Measurements from ENCODE around the gene GAS6.

Gene GAS6

DNA sequence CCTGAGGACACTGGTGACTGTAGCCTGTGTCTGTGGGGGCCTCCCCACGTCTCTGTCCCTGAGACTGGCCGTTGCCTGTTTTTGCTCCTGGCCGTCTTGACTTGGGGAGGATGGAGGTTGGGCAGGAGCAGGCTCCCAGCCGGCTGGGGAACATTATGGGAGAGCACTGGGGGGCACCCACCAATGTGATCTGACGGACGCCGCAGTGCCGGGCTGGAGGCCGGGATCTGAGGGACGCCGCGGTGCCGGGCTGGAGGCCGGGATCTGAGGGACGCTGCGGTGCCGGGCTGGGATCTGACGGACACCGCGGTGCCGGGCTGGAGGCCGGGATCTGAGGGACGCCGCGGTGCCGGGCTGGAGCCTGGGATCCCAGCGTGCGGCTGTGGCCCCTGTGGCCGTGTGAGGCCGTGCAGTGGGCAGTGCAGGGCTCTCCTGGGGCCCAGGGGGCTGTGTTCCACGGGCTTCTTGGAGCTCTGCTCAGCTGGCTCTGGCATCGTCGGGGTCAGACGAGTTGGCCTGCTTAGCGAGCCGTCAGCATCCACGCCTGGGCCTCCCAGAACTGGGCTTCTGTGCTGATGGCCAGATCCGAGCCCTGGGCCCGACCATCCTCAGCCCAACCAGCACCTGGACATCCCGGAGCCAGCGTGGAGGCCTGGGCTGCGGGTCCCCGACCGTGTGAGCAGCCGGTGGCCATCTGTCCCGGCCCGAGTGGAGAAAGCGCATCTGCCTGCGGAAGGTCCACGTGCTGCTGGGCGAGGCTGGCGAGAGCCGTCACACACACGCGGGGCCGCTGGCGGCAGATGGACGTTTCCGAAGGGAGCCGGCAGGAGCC is 45.8 kb downstream of the GAS6 start:
- DNase-seq: no peak

DNA sequence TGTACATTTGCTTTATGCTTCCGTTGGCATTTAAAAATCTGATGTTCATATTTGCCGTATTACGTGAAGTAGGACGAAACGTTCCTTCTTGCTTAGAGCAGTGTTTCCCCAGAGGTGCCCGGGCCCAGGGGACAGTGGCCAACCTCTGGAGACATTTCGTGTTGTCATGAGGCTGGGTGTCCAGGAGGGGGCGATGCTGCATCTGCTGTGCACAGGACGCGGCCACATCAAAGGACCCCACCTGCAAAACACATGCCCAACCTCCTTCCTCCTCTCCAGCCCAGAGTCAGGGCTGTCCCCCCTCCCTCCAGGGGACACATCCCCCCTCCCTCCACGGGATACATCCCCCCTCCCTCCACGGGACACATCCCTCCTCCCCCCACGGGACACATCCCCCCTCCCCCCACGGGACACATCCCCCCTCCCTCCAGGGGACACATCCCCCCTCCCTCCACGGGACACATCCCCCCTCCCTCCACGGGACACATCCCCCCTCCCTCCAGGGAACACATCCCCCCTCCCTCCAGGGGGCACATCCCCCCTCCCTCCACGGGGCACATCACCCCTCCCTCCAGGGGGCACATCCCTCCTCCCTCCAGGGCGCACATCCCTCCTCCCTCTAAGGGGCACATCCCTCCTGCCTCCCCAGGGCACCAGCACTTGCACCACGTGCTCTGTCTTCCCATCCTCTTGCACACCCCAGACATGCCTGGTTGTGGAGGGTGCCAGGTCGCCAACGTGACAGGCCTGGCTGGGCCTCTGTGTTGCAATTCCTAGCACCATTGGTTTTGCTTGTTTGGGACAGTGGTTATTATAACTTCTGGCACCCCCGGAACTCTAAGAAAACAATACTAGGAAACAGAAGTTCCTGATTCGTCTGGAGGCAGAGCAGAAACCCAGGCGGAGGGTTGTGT is 46.7 kb downstream of the GAS6 start:
- DNase-seq: peak; percentile 89

DNA sequence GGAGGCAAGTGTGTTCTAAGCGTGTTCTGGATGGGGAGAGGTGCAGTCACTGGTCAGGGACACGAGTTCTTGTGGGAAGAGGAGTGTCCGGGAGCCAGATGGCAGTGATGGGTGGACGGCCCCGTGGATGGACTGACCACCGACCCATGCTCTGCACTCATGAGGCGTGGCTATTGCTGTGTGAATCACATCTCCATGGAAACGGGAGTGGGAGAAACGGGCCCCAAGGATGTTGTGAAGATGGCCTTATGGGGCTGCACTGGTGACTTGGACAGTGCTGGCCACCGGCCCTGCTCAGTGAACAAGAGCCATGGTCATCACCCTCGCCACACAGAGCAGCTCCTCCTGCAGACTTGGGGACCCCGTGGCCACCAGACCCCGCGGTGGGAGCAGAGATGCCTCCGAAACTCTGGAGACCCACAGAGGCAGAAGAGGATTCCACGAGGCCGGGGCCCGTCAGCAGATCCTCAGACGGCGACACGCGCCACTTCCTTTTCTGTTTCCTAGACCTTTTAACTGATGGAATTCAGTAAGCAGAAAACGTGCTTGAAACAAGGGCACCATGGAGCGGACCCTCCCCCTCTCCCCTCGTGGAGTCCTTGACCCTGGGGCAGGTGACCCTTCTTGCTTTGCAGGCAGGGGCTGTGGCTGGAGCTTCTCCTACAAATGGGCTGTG is 47.5 kb downstream of the GAS6 start:
- no peak for DNase-seq

DNA sequence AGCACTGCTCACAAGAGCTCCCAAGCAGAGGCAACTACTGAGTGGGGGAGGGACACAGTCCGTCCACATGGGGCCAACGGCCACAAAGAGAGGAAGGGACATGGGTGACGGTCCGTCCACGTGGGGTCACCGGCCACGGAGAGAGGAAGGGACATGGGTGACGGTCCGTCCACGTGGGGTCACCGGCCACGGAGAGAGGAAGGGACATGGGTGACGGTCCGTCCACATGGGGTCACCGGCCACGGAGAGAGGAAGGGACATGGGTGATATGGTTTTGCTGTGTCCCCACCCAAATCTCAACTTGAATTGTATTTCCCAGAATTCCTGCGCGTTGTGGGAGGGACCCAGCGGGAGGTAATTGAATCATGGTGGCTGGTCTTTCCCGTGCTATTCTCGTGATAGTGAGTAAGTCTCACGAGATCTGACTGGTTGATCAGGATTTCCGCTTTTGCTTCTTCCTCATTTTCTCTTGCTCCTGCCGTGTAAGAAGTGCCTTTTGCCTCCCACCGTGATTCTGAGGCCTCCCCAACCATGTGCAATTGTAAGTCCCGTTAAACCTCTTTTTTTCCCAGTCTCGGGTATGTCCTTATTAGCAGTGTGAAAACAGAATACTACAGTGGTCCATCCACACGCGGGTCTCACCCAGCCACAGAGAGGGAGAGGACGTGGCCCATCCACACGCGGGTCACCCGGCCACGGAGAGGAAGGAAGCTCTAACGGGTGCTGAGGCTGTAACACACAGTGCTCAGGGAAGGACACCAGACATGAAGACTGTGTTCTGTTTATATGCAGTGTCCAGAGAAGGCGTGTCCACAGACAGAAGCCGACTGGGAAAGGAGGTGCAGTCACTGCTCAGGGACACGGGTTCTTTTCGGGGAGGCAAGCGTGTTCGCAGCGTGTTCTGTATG is 48.5 kb downstream of the GAS6 start:
- DNase-seq: no peak

DNA sequence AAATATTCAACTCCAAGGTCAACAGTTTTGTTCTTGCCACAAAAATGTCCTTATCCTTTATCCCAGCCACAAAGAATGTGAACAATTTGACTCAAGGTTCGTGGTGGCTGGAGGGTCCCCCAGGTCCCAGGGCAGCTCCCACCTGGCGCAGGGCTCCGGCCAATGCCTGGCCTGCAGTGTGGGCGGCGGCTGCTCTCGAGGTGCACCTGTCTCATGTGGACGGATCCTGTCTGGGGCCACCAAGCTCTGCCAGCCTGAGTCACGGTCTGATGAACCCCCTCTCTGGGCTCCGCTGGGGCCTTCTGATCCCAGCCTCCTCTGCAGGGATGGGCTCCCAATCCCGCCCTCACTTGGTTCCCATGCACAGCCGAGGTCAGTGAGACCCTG is 49.4 kb downstream of the GAS6 start:
- DNase-seq: no peak

DNA sequence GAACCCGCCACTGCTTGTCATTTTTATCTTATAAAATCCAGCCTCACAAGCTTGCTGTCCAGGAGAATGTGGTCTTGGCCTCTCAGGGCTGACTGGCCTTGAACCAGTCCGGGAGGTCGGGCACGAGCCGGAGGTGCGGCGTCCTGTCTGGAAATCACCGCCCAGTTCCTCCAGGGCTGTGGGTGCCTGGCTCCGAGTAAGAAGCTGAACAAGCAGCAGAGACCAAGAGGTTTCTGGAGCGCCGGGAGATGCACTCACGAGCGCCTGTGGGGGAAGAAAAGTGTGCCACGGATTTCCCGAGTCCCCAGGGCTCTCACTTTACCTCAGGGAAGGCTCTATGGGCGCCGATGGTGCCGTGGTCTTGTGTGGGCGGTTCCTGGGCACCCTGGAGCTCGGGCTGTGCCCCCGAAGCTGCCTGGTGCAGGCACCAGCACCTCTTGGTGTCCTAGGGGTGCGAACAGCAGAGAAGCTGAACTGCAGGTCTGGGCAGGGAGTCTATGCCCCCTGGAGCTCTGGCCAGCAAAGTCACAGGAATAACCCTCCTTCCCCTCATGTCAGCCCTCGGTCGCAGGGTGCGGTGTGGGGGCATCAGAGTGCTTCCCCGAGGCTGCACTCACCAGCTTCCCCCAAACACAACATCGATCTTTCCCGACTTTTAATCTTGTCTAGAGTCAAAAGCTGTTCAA is 50.0 kb downstream of the GAS6 start:
- no peak for DNase-seq

DNA sequence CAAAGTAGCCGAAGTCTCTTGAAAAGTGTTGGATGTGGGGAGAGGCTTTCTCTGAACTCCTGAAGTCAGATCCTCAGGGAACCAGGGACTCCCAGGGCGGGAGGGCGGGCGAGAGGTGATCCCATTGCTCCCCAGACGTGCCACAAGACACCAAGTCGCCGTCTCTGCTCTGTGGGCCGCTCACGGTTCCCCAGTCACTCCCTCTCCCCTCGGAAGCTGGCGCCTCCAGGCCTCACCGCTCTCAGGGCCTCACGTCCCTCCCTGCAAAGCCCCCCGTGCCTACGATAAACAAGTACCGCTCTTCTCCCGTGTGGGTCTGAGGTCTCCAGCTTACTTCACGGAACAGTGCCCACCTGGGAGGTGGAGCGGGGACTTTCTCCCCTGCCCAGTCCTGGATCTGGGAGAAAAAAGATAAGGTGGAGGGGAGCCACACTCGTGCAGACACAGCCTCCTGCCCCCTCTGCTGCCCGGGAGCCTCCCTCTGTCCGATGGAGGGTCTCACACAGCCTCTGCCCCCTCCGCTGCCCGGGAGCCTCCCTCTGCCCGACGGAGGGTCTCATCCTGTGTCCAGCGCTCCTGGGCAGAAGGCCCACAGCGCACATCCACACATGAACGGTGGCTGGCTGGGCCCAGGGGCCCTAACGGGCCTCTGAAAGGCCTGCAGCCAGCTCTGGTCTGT is 50.7 kb downstream of the GAS6 start:
- no peak for DNase-seq

DNA sequence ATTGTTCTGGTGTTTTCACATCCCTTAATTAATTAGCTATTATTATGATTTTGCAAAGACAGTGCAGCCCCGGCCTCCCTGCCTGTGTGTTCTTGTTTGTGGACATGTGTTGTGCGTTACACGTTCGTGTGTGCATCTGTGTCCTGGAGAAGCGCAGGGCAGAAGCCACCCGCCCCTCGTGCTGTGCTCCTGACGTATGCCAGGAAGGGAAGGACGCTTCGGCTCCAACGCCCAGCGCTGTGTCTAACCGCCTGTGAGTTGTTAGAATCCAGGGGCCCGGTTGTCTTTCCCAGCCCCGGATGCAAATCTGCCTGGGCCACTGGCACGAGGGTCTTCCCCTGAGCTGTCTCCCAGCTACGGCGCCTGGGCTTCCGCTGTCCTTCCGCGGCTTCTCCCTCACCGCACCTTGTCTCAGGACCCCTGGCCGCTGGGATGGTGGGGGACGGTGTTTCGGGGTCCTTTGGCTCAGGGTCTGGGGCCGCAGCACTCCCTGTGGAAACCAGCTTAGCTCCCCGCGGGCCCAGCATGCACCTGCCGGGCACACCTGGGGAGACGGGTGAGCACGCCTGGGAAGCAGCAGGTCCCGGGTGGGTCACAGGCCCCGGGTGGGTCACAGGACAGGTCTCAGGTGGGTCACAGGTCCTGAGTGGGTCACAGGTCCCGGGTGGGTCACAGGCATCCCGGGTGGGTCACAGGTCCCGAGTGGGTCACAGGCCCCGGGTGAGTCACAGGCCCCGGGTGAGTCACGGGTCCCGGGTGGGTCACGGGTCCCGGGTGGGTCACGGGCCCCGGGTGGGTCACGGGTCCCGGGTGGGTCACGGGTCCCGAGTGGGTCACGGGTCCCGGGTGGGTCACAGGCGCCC is 51.5 kb downstream of the GAS6 start:
- no peak for DNase-seq

DNA sequence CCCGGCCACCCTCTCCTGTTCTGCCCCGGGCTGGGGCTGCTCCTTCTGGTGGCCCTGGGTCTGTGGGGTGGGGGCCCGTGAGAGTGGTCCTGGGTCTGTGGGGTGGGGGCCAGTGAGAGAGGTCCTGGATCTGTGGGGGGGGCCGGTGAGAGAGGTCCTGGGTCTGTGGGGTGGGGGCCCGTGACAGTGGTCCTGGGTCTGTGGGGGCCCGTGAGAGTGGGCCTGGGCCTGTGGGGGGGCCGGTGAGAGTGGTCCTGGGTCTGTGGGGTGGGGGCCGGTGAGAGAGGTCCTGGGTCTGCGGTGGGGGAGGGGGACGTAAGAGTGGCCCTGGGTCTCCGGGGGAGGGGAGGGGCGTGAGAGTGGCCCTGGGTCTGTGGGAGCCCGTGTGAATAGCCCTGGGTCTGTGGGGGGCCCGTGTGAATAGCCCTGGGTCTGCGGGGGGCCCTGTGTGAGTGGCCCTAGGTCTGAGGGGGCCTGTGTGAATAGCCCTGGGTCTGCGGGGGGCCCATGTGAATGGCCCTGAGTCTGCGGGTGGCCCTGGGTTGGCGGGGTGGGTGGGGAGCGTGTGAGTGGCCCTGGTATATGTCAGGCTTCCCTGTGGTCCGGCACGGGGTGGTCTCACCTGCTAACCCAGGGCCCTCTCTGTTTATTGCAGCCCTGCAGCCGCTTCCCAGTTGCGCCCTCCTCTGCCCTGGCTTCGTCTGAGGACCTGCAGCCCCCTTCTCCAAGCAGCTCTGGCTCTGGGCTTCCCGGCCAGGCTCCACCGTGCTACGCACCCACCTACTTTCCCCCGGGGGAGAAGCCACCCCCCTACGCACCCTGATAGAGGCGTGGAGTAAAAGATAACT is 52.6 kb downstream of the GAS6 start:
- no peak for DNase-seq

DNA sequence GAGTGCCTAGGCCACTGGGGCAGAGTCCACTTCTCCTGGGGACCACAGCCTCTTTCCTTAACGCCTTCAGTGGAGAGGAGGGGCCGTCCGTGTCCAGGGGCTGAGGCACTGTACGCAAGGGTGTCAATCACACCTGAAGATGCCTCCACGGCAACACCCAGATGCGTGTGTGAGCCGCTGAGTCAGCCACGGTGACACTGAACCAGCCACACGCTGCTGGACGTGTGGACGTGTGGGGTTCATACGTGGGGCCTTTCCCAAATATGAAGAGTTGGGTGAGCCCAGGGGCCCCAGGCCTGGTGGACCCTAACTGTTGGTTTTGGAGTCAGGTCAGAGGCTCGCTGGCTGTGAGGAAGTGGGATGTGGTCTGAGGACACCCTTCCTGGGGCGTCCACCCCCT is 53.2 kb downstream of the GAS6 start:
- no peak for DNase-seq

DNA sequence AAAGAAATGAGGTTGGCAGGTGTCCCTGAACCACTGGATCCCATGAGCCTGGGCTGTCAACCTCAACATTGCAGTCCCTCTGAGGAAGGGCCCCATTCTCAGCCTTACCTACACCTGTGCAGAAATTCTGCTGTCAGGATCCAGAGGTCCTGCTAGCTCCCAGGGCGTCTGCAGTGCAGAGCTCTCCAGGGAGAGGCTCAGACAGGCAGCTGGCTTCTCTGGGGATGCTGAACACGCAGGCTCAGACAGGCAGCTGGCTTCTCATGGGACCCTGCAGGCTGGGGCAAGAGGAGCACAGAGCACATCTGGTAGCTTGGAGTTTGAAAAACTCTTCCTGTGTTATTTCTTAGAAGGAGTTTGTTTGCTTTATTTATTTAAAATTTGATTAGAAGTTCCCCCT is 53.9 kb downstream of the GAS6 start:
- no peak for DNase-seq

DNA sequence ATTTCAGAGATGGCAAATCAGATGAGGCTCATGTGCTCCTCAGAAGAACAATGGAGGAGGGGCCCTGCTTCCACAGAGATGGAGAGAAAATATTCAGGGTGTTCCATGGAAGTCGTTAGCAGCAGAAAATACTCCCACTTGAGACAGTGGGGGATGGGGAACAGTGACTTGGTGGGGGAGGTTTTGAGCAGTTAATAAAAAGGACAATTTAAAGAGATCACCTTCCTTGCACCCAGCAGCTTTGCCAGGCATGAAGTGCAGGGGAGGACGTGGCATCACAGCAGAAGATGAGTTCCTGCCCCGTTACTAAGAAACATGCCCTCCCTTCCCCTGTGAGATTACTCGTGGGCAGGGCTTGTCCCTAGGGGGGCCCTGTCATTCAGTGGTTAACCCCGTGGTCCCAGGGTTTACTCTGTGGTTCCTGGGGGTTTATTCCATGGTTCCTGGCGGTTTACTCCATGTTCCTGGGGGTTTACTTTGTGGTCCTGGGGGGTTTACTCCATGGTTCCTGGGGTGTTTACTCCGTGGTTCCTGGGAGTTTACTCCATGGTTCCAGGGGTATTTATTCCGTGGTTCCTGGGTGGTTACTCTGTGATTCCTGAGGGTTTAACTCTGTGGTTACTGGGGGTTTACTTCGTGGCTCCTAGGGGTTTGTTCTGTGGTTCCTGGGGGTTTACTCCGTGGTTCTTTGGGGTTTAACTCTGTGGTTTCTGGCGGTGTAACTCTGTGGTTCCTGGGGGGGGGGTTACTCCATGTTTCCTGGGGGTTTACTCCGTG is 55.6 kb downstream of the GAS6 start:
- DNase-seq: no peak

DNA sequence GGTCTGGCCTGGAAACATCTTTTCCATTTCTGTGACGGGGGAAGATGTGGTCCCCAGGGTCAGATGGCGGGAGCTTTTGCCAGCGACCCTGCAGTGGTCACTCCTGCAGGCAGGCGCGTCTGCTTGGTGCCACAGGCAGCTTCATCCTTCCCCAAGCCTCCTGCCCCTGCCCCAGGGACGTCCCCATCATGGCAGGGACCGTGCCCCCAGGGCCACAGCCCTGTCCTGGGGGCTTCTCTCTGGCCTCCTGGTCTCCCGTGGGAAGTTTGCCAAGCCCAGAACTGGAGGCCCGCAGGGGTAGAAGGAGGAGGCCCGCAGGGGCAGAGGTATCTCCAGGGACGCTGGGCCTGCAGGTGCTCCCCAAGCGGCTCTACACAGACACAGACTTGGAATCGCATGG is 57.4 kb downstream of the GAS6 start:
- DNase-seq: no peak

DNA sequence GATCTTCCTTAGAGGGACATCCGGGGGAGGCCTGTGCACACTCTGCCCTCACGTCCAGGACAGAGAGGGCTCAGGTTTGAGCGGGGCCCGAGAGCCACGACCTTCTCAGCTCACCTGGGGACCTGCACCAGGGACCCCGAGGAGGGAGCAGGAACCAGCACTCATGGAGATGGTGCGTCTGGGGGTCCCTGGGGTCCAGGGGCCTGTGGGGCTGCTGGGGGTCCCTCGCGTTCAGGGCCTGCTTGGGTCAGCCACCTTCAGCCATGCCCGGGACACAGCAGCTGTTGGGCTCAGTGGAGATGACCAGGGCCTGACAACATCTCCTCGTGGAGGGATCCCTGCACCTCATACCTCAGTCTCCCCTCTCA is 57.8 kb downstream of the GAS6 start:
- DNase-seq: no peak

DNA sequence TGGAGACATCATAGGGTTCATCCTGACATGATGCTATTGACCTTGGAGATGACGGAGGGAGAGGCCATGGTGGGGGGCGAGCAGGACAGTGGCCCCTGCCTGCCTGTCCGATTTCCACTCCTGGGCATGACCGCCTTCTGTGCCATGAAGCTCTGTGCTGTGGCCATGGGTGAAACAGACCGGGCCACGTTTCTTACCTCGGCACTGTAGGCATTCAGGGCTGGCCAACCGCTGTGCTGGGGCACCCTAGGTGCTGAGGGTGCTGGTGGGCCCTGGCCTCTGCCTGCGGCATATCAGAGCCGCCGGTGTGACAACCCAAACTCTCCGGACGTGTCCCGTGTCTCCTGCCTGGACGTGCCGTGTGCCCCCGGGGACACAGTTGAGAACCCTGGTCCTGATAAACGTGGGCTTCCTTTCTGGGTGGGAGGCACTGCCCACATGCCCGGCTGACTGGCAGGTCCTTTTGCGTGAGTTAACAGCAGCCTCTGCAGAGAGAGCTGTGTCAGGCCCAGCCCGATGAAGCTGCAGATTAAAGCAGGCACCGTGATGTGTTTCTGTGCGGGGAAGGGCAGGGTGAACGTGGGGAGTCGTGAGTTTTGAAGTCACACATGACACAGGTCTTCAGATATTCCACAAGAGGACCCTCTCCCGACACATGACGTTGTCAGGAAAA is 58.3 kb downstream of the GAS6 start:
- no peak for DNase-seq

DNA sequence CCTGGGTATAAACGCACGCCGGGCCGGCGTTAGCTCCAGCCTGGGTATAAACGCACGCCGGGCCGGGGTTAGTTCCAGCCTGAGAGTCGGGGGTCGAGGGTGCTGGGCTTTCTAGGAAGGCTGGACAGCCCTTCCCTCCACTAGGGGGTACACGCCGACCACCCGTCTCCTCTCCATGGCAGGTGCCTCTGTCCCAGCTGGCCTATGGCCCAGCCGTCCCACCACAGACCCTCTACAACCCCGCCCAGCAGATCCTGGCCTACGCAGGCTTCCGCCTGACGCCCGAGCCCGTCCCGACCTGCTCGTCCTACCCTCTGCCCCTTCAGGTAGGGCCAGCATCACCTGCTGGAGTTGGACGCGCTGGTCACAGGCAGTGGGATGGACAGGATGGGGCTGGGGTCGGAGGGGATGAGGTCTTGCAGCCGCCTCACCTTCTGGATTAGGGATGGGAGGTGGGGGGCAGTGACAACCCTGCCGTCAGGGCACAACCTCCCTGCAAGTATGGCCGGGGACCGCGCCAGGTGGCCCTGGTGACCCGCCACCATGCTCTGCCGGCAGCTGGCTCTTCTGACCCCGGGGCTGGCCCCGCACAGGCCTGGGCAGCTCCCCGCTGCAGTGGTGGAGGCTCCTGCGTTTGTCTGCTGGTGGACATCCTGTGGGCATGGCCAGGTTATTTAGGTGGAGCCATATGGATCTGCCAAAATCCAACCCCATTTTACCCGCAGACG is 59.0 kb downstream of the GAS6 start:
- DNase-seq: no peak

DNA sequence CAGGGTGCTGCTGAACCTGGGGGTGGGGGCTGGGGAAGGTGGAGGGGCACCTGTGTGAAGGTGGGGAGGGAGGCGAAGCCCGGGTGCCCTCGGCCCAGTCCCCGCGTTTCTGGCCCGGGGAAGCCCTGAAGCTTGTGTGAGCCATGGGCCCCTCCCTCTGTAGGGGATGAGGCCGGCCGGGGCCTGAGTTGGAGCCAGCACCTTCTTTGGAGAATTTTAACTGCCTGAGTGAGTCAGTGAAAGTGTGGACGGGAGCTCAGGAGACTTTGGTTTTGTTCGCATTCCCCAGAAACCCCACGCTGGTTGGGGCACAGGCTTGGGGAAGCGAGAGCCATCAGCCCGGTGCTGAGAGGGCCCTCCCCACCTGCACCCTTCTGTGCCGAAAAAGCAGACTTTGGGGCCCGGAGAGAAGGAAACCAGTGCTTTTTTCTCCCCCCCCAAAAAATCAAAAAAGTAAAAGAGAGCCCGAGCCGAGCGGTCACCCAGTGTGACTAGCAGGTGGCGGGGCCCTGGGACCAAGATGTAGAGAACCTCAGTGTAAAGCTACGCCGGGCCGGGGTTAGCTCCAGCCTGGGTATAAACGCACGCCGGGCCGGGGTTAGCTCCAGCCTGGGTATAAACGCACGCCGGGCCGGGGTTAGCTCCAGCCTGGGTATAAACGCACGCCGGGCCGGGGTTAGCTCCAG is 59.7 kb downstream of the GAS6 start:
- DNase-seq: no peak

Measured in activated CD4-positive, alpha-beta T cell treated with anti-CD3 and anti-CD28 coated beads, Interleukin-2, amount 50 U/mL, for 1 hour (primary cell).